Hematopoietic multipotent progenitor cell treated with erythropoietin and hydrocortisone succinate and interleukin-3 and kit ligand, for 17 days (in vitro differentiated cells): ENCODE data around the gene RMP24.
"Not testable (repeated sequence)": the region's sequence is repeated elsewhere in the genome, so short reads cannot be mapped to it uniquely, and the experiment has no call there.

Source experiments
- DNase-seq: peaks from one replicate; pipeline ENCODE4 v3.0.0-alpha.2; 2015; ENCODE audit warnings: low spot score

RMP24 gene

DNA sequence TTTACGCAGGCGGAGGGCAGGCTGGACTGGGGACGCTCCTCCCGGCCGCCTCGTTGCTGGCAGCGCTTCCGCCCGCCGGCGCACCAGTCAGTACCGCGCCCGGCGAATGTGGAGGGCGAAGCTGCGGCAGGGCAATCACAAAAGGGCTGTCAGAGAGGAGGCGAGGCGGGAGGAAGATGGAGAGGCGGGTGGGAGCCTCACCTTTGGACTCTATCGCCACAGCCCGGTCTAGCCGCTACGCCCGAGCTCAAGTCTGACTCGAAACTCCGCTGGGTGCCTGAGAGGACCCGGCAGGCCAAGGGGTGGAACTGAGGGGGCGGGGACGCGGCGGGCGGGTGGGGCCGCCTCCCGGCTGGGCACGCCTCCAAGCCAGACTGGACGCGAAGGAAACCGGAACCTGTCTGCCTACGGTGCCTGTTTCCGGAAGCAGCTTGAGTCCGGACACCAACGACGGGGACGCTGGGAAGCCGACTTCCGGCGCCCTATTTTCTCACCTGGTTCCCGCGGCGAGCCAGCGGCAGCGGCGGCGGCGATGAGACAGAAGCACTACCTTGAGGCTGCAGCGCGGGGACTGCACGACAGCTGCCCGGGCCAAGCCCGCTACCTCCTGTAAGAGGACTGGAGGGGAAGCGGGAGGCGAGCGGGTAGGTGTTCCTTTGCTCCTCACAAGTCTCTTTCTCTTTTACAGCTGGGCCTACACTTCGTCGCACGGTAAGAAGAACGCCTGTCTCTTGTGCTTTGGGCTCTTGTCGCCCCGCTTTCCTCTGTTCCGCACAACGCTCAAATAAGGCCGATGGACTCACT lies at the start of gene RMP24:
Gene RMP24 (plus strand): TSS at position 483 of the 804 bp plus-strand sequence.
- DNase-seq, result peak; percentile 97

DNA sequence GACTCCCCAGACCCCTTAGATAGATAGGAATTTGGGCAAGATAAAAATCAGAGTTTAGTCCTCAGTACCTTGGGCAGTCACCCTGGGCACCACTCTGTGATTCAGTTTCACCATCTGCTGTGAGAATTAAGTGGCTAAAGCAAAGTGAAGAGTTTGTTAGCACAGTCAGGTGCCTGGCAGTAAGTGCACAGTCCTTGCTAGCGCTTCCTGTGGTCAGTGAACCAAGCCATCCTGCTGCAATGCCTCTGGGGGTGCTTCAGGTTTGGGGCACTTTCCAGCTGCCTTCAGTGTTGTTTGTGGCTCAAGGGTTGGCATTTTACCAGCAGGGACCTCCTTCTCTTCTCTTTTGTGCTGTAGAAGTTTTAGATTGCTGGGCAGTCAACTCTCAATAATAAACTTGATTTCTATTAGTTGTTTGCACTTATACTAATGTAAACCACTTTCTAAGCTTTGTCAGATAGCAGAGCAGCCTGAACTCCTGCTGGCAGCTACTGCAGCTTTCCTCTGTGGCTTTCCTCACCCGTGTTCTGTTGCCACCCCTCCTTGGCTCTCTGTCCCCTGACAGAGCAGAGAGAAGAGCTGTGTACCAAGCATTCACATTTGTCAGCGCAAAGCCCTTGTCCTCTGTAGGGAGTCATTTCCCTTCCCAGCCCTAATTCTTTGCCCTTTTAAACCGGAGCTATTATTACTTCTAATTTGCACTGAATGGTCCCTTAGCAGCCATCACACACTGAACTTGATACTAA lies 48.4 kb upstream of the RMP24 start:
- DNase-seq, result no peak

DNA sequence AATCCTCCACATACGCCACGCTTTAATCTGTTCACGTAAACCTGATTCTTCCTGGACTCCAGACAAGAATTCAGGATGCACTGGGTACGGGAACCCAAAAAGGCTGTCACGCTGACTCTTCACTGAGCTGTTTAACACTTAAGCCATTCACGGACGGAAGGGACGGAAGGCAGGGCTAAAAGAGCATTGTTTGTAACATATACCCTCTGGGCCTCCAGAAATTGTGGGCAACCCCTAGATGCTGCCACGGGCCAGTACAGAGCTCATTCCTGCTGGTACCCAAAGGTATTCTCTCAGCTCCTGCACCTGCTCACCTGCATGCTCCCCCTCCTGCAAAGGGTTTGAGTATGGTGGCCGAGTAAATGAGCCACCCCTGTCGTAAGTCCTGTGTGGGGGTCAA lies 45.6 kb upstream of the RMP24 start:
- no peak for DNase-seq

DNA sequence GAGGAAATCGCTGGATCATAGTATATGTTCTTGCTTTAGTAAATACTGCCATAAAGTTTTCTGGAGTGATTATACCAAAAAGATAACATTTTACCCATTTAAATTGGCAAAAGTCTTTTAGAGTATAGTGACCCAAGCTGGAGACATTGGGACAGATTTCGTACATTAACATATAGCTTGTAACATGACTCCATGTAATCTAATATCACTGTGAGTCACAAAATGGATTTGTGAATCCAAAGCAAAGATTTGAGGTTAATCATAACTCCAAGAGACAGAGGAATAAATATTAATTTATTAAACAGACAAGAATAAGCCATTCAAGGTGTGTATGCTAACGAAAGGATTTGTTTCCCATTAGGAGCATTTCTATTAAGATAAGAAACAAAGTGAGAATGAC lies 45.0 kb upstream of the RMP24 start:
- no peak for DNase-seq

DNA sequence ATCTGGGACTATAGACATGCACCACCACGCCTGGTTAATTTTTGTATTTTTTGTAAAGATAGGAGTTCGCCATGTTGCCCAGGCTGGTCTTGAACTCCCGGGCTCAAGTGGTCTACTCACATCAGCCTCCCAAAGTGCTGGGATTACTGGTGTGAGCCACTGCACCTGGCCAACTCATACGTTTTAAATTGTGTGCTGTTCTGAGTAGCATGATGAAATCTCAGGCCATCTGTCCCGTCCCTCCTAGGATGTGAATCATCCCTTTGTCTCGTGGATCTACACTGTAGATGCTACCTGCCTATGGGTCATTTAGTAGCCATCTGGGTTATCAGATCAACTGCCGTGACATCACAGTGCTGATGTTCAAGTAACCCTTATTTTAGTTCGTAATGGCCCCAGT lies 38.5 kb upstream of the RMP24 start:
- DNase-seq, result no peak

DNA sequence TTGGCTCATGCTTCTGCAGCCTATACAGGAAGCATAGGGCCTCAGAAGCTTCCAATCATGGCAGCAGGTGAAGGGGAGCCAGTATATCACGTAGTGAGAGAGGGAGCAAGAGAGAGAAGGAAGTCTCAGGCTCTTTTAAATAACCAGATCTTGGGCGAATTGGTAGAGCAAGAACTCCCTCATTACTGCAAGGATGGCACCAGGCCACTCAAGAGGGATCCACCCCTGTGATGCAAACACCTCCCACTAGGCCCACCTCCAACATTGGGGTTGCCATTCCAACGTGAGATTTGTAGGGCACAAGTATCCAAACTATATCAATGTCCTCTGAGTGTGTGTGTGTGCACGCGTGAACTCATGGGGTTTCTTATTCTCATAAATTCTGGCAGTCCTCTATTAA lies 37.6 kb upstream of the RMP24 start:
- no peak for DNase-seq

DNA sequence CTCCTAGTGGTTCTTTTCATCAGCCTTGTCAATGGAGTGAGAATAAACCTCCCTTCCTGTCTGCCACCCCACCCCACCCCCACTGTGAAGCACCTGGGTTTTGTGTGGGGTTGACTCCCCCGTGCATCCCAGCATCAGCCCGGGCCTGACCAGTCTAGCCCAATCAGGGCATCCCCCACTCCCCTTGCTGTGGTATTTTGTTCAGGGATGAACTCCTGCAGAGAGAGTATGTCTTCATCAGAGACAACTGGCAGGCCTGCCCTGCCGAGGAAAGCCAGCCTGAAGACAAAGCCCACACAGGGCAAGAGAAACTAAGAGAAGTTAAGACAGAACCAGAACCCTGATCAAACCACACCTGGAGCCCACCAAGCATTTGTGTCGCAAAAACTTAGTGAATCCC lies 36.7 kb upstream of the RMP24 start:
- no peak for DNase-seq

DNA sequence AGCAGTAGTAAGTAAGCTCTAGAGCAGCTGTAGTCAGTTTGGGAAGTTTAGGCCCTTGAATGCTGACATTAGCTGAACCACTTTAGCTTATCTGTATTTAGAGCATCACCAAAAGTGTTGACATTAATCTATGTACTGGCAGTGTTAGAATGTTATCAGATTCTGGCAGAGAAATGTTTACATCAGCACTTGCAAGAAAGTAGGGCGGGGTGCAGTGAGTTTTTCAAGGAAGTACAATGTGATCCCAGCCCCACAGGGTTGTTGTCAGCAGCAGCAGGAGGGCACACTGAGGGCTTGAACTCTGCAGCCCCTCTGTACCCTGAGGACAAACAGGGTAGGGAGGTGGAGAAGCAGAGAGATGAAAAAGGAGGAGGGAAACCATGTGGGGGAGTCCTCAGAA lies 35.5 kb upstream of the RMP24 start:
- DNase-seq, result no peak

DNA sequence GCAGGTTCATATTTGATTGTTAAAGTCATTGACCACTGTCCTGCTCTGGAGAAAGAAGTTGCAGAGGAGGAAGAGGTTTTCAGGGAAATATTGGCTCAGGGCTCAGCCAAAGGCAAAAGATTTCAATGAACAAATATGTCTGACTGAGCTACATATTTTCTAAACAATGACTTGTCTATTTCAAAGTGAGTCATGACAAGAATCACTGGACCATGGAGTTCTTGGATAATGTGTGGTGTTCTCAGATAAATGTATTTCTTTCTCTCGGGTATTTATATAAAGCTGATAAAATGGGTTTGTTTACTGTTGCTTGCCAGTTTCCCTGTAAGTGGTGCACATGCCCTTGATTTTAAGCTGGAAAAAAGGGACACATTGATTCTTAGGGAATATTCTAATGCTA lies 34.3 kb upstream of the RMP24 start:
- DNase-seq, result no peak

DNA sequence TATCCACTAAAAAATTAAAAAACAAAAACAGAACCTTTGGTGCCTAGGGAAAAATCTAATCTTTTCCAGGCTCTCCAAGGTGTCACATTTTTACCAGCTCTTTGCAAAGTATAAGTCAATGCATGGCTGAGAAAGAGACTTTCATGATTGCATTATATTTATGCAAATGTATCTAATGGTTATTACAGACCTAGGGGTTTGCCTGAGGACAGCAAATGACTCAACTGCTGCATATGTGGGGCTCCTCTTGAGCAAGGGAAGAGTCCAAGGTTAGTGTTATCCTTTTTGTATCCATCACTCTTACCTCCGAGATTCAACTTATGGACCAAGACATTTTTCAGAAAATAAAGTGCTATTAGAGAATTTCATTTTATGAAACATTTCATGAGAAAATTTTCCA lies 33.9 kb upstream of the RMP24 start:
- no peak for DNase-seq

DNA sequence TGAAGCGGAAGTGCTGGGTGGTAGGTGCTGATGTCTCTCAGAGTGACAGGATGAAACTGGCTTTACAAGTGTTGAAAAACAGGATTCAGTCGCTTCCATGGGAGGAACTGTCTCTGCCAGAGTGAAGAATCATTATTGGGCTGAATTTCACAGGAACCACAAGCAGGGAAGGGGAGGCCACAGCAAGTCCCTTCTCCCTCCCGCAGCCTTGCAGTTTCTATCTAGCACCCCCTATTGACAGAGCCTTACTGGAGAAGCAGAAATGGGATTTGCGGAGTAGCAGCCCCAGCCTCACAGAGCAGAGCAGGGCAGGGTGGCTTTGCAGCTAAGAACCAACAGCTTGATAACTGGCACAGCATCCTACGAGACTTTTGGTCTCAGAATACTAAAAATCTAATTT lies 33.3 kb upstream of the RMP24 start:
- no peak for DNase-seq

DNA sequence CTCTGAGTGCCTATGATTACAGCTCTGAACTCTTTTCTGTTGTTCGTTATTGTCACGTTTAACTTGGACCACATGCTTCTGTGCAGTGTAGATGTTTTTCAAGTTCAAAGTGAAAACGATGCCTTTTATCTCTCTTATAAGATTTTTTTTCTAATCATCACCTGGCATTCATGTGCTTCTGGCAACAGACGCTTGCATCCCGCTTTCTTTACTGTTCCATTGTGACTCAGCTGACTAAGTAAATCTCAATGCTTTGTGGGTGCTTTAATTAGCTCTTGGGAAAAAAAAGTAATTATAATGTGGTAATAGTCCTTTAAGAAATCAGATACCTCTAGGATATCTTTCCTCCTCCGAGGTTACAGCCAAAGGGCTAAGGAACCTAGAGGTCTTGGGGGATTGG lies 31.2 kb upstream of the RMP24 start:
- DNase-seq, result no peak

DNA sequence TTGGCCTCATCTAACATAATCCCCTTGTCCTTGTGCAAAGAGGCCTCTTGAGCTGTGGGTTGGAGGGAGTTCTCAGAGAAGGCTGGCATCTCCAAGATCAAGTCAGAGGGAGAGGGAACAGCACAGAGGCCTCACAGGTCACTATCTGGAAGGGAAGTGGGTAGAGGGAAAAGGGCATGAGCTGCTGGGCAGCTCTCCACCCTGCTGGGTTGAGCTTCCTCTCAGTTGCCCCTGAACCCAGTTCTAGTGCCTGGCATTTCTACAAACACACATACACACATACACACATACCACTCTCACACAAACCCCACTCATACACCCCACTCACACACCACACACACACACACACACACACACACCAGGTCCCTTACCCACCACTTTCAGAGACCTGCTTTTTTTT lies 30.3 kb upstream of the RMP24 start:
- no peak for DNase-seq

DNA sequence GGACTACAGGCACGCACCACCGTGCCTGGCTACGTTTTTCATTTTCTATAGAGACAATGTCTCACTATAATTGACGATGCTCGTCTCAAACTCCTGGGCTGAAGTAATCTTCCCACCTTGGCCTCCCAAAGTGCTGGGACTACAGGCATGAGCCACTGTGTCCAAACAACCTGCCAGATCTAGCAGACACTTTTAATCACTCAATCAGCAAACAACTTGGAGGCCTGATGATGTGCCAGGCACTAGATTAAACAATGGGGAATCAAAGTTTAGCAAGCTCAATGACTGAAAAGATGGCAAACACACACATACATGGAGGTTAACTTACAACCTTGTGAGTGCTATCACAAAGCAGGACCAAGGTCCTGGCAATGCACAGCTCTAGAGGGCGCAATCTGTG lies 29.8 kb upstream of the RMP24 start:
- DNase-seq, result no peak

DNA sequence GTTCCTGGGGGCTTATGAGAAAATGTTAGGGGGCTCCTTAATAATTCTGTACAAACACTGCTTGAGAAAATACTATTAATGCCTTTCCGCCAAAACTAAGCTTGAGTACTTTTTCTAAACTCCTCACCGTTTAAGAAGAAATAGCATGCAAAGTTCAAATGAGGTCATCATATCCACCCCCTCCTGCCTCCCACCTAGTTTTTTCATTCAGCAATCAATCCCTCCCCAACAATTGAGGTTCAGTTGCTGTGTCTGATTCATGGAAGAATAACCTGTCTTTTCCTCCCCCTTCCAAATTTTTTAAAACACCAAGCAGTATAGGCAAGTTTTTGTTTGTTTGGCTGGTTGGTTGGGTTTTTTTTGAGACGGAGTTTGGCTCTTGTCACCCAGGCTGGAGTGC lies 24.4 kb upstream of the RMP24 start:
- DNase-seq, result no peak

DNA sequence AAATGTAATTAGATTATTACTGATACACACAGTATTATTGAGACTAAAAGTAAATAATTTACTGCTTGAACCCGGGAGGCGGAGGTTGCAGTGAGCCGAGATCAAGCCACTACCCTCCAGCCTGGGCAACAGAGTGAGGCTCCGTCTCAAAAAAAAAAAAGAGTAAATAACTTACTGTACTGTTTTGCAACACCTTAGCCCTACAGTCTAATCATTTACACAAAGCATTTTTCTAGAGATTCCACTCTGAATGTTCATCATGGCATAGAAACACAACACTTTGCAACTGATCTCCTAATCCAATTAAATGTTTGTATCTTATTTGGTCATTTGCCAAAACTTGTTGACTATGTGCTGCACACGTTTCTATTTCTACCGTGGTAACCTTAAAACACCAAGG lies 23.4 kb upstream of the RMP24 start:
- no peak for DNase-seq

DNA sequence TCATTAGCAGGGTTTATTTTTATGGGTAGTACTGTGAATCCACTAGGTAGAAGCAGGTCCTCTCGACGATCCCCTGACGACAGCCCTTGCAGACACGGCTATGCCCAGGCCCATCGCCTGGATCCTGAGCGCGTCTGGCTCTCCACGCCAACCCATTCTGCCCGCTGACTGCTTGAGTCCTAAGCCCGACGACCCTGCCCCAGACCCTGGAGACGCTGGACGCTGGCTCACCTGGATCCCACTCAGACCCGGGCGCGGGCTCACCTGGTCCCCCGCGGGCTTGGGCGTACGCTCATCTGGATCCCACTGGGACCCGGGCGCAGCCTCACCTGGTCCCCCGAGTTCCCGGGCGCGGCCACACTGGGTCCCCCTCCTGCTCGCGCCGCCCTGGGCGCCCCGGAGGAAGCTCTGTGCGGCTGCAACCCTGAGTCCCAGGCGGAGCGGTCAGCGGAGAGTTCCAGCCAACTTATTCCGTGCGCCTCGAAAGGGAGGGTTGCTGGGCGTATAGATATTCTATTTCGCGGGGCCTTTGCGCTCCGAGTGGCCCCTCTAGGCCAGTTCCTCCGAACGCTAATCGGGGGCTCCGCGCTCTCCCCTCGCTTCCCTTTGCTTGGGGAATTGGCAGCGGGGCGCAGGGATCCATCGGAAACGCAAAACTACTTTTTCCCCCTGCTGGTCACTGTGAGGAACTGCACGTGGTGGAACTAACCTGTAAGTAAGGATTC lies 22.4 kb upstream of the RMP24 start:
- peak; percentile 67 for DNase-seq

DNA sequence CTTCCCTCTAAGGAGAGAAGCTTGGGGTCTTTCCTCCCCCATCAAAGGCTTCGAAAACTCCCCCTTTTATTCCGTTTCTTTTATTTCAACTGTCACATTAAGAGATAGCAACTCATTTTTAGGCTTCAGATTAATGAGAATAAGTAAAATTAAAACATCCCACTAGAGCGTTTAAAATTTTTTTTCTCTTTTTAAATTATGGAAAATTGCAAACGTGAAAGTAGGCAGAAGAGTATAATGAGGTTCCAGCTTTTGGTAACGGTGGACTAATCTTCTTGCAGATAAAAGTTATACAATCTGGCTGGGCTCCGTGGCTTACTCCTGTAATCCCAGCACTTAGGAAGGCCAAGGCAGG lies 21.9 kb upstream of the RMP24 start:
- no peak for DNase-seq

DNA sequence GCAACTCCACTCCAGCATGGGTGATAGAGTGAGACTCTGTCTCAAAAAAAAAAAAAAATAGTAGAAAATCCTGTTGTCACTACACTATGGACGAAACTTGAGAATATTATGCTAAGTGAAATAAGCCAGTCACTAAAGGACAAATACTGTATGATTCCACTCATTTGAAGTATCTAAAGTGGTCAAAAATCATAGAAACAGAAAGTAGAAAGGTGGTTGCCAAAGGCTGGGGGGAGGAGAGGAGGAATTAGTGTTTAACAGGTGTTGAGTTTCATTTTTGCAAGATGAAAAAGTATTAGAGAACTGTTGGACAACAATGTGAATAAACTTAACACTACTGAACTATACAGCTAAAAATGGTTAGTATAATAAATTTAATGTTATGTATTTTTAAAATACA lies 18.8 kb upstream of the RMP24 start:
- no peak for DNase-seq

DNA sequence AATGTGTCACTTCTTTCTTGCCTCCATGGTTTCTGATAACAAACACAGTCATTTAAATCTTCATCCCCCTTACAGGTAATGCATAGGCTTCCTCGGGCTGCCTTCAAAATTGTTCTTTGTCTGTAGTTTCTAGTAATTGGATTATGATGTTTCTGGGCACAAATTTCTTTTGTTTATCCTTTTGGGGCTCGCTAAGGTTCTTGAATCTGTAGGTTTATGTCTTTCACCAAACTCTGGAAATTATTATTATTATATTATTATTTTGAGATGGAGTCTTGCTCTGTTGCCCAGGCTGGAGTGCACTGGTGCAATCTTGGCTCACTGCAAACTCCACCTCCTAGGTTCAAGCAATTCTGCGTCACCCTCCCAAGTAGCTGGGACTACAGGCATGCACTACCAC lies 16.3 kb upstream of the RMP24 start:
- no peak for DNase-seq

DNA sequence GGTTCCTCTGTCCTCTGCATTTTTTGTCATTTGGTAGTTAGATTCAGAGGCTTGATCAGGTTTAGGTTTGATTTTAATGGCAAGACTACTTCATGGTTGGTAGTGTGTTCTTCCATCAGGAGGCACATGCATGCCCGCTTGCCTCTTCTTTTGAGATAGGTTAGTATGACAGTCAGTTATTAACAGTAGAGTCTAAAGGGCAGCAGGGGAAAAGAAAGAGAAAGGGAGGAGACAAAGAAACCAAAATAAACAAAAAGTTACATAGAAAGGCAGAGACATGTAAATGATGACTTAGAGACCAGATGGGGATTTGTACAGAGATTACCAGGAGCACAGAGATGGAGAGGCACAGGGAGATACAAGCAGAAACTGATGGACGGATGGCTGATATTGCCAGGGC lies 10.2 kb upstream of the RMP24 start:
- no peak for DNase-seq

DNA sequence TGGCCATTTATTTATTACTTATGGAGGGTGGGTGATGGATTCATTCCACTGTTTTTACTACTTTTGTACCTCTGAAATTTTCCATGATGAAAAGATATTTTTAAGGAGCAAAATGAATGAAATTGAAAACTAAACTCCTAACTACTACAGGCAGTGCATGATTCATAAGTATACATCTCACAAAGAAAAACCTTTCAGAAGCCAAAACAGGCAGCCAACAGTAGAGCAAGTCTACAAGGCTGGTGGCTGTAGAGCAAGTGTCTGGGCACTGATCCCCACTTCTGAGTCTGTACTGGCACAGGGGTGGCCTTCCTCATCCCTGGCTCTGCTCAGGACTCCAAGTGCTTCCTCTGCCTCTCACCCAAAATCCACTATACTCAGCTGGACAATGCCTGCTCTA lies 8.2 kb upstream of the RMP24 start:
- DNase-seq, result no peak

DNA sequence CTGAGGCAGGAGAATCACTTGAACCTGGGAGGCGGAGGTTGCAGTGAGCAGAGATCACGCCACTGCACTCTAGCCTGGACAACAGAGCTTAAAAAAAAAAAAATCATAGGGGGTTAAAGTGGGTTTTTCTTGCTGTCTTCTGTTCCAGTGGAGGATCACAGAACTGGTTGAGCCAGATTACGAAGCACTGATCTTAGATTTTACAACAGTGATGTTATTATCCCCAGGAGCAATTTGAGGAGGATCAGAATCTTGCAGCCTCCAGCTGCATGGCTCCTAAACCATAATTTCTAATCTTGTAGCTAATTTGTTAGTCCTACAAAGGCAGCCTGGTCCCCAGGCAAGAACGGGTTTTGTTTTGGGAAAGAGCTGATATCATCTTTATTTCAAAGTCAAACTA lies 4.6 kb upstream of the RMP24 start:
- not testable (repeated sequence) for DNase-seq
